GM12878 (cell line): Measurements from ENCODE around the gene ERN1. TPM values are rescaled to one million over a fixed set of nuclear protein-coding genes. Genes with fewer than 3 reads are reported as not detected.

Source experiments
- ATAC-seq: fragments of 200-7000 bp; cut with Tn5 transposase; 3 replicates; pipeline ENCODE4 v1.9.1; 2020; ENCODE audit warnings: mild to moderate bottlenecking, moderate library complexity
- BruUV-seq: library from RNA; stranded (reverse); fragments of 400-500 nt; replicated peaks from 2 replicates; lab custom pipeline; 2021; lab: Mats Ljungman, UMichigan
- CTCF ChIA-PET: fragments of 300-600 bp; sonication (Branson Sonifier 250); formaldehyde crosslinking; extraction: SDS; loops from one replicate; lab custom pipeline; 2021; ENCODE audit warnings: inconsistent platforms; lab: Yijun Ruan, JAX
- POLR2A ChIA-PET: fragments of 350-600 bp; formaldehyde crosslinking; extraction: SDS; loops from one replicate; lab custom pipeline; 2021; ENCODE audit warnings: inconsistent platforms; lab: Charles Lee
- RAD21 ChIA-PET: fragments of 300-600 bp; sonication (Branson Sonifier 250); formaldehyde crosslinking; loops from one replicate; lab custom pipeline; 2023; ENCODE audit warnings: antibody characterized with exemption; ENCODE audit not compliant: unreplicated experiment; lab: Charles Lee
- SMC1A ChIA-PET: fragments of 300-600 bp; sonication (Branson Sonifier 250); formaldehyde crosslinking; loops from one replicate; lab custom pipeline; 2023; ENCODE audit not compliant: unreplicated experiment, uncharacterized antibody; lab: Charles Lee
- DNase-seq: peaks from one replicate; pipeline ENCODE4 v3.0.0-alpha.2; 2011; ENCODE audit warnings: low read depth, low spot score
- FAIRE-seq: peaks from 3 replicates; lab custom pipeline; 2011; peaks lifted over from hg19 to GRCh38; lab: Jason Lieb, UNC
- H2AFZ ChIP-seq: 2 replicates; pipeline ENCODE4 v1.6.0; 2011; ENCODE audit warnings: low read depth, low read length, control low read depth; ENCODE audit not compliant: control insufficient read depth
- H3K27ac ChIP-seq: 2 replicates; pipeline ENCODE4 v1.5.1; 2011; ENCODE audit warnings: control low read depth; ENCODE audit not compliant: control insufficient read depth, insufficient read depth
- H3K27me3 ChIP-seq, 2 experiments: replicated peaks in 1 of 2; 2 replicates each; pipeline versions ENCODE4 v1.6.0 to v1.6.1; 2011; ENCODE audit warnings: low read length in 1 of 2; ENCODE audit not compliant: control insufficient read depth in 2 of 2, insufficient read depth in 2 of 2
- H3K36me3 ChIP-seq, 2 experiments: 2 replicates each; pipeline ENCODE4 v1.5.1; 2011; ENCODE audit warnings: low read length in 1 of 2; ENCODE audit not compliant: control insufficient read depth in 2 of 2, insufficient read depth in 2 of 2
- H3K4me1 ChIP-seq: 2 replicates; pipeline ENCODE4 v1.6.1; 2011; ENCODE audit warnings: mild to moderate bottlenecking, low read length, moderate library complexity, mixed read lengths; ENCODE audit not compliant: control insufficient read depth, insufficient read depth
- H3K4me2 ChIP-seq: 2 replicates; pipeline ENCODE4 v1.6.0; 2011; ENCODE audit warnings: control low read depth; ENCODE audit not compliant: control insufficient read depth, insufficient read depth
- H3K4me3 ChIP-seq: fragments of 200-600 bp; sonication (generic); 2 replicates; pipeline ENCODE4 v1.5.1; 2016
- H3K79me2 ChIP-seq: 2 replicates; pipeline ENCODE4 v1.6.0; 2011; ENCODE audit warnings: low read length; ENCODE audit not compliant: control insufficient read depth, insufficient read depth
- H3K9ac ChIP-seq: 2 replicates; pipeline ENCODE4 v1.8.0; 2011; ENCODE audit warnings: low read length, control low read depth, mixed read lengths; ENCODE audit not compliant: control insufficient read depth, insufficient read depth
- H3K9me3 ChIP-seq: replicated peaks from 3 replicates; pipeline ENCODE4 v1.5.1; 2011; ENCODE audit warnings: mild to moderate bottlenecking, low read length; ENCODE audit not compliant: control insufficient read depth, insufficient read depth
- H4K20me1 ChIP-seq: 2 replicates; pipeline ENCODE4 v1.6.0; 2011; ENCODE audit not compliant: control insufficient read depth, insufficient read depth
- BRCA1 ChIP-seq: IDR thresholded peaks from 2 replicates; pipeline ENCODE4 v1.6.1; 2011; ENCODE audit warnings: low read depth, low read length, improper control_type of control experiment
- EED ChIP-seq: sonication (generic); IDR thresholded peaks from 2 replicates; pipeline ENCODE4 v1.6.1; 2016; ENCODE audit warnings: antibody characterized with exemption, low read depth
- KDM1A ChIP-seq: fragments of 200-600 bp; sonication (generic); IDR thresholded peaks from 2 replicates; pipeline ENCODE4 v1.6.1; 2016; ENCODE audit warnings: borderline replicate concordance
- MEF2B ChIP-seq: fragments of 450-650 bp; IDR thresholded peaks from 2 replicates; pipeline ENCODE4 v1.6.1; 2018; ENCODE audit warnings: mild to moderate bottlenecking, moderate library complexity; ENCODE audit not compliant: partially characterized antibody, poor library complexity, severe bottlenecking
- MTA2 ChIP-seq: fragments of 450-650 bp; IDR thresholded peaks from 2 replicates; pipeline ENCODE4 v1.6.1; 2016; ENCODE audit warnings: low read depth, mild to moderate bottlenecking, moderate library complexity
- NR2C1 ChIP-seq: fragments of 450-650 bp; IDR thresholded peaks from 2 replicates; pipeline ENCODE4 v1.6.1; 2017; ENCODE audit warnings: antibody characterized with exemption, mild to moderate bottlenecking, moderate library complexity
- RAD51 ChIP-seq: fragments of 450-650 bp; IDR thresholded peaks from 2 replicates; pipeline ENCODE4 v1.6.1; 2016; ENCODE audit warnings: moderate library complexity, mild to moderate bottlenecking, inconsistent platforms
- RB1 ChIP-seq: fragments of 450-650 bp; formaldehyde crosslinking; IDR thresholded peaks from 2 replicates; pipeline ENCODE4 v1.6.1; 2017; ENCODE audit warnings: mild to moderate bottlenecking, borderline replicate concordance
- RCOR1 ChIP-seq: conservative IDR thresholded peaks from 2 replicates; pipeline ENCODE4 v1.6.1; 2012; ENCODE audit warnings: low read depth, low read length, improper control_type of control experiment
- RUNX3 ChIP-seq: IDR thresholded peaks from 2 replicates; pipeline ENCODE4 v1.6.1; 2012; ENCODE audit warnings: low read length, inconsistent platforms
- TCF12 ChIP-seq: IDR thresholded peaks from 2 replicates; pipeline ENCODE4 v1.6.1; 2011; ENCODE audit warnings: low read depth, mild to moderate bottlenecking, low read length
- ZNF207 ChIP-seq: fragments of 450-650 bp; IDR thresholded peaks from 2 replicates; pipeline ENCODE4 v1.6.1; 2014; ENCODE audit warnings: antibody characterized with exemption, mild to moderate bottlenecking, borderline replicate concordance
- WGBS: methylation state at CpG from one replicate; pipeline ENCODE4 v1.1.6; 2016; ENCODE audit warnings: low lambda C conversion rate; ENCODE audit not compliant: insufficient replicate concordance, insufficient coverage; ENCODE audit errors: missing lambda C conversion rate; 5-methylcytosine and 5-hydroxymethylcytosine counted together
- in situ Hi-C: fragments of 300-500 bp; cut with MboI; formaldehyde crosslinking; loops from 9 replicates; pipeline ENCODE4 v1.14.3; 2018; ENCODE audit warnings: mixed read lengths
- intact Hi-C: fragments of 100-400 bp; cut with micrococcal nuclease; formaldehyde crosslinking; loops from one replicate; pipeline ENCODE4 v1.14.2; 2022; ENCODE audit not compliant: unreplicated experiment
- polyA plus RNA-seq, 11 experiments: library from polyadenylated mRNA; depleted of rRNA in 4 of 11; unstranded in 6 of 11; stranded (reverse) in 5 of 11; fragments of >200 nt; fragmentation: Nextera tagmentation in 4 of 11; fragmentation: Illumina TruSeq in 1 of 11; extraction: Ambion mirVana in 4 of 11; extraction: Trizol in 1 of 11; gene quantifications; 1 replicate in 1 of 11; 2 replicates in 10 of 11; pipeline versions ENCODE4 v1.2.1 to v1.2.3, GENCODE V29; 2011 to 2016; ENCODE audit warnings: inconsistent platforms in 2 of 11, missing spikeins in 2 of 11, low read depth in 1 of 11
- total RNA-seq, 4 experiments: library from RNA; depleted of rRNA in 3 of 4; stranded (reverse); fragments of >200 nt in 3 of 4; fragmentation: Illumina TruSeq in 1 of 4; extraction: Trizol in 1 of 4; gene quantifications; 2 replicates each; pipeline versions ENCODE4 v1.2.1 to v1.2.3, GENCODE V29; 2013 to 2021
- TF ChIP-seq, protein P1 (sequence below): fragments of 450-650 bp; IDR thresholded peaks from 2 replicates; pipeline ENCODE4 v1.6.1; 2017; ENCODE audit warnings: mild to moderate bottlenecking, moderate library complexity
- TF ChIP-seq, protein P2 (sequence below): fragments of 450-650 bp; IDR thresholded peaks from 2 replicates; pipeline ENCODE4 v1.6.1; 2017; ENCODE audit warnings: mild to moderate bottlenecking
- TF ChIP-seq, protein P3 (sequence below): IDR thresholded peaks from 2 replicates; pipeline ENCODE4 v1.6.1; 2011; ENCODE audit warnings: borderline replicate concordance, low read depth, mild to moderate bottlenecking, moderate library complexity, mixed read lengths, low read length; ENCODE audit not compliant: insufficient read depth; ENCODE audit errors: extremely low read length
- TF ChIP-seq, protein P4 (sequence below): IDR thresholded peaks from 2 replicates; pipeline ENCODE4 v1.6.1; 2012; ENCODE audit warnings: low read depth, low read length, improper control_type of control experiment

Gene ERN1
- total and polyA plus RNA-seq, 10 of the 15 experiments (the other 5 are each of a cell fraction or from before 2014, with no cell fraction given) = 2.6 to 19.2 (median 7.6) TPM

DNA sequence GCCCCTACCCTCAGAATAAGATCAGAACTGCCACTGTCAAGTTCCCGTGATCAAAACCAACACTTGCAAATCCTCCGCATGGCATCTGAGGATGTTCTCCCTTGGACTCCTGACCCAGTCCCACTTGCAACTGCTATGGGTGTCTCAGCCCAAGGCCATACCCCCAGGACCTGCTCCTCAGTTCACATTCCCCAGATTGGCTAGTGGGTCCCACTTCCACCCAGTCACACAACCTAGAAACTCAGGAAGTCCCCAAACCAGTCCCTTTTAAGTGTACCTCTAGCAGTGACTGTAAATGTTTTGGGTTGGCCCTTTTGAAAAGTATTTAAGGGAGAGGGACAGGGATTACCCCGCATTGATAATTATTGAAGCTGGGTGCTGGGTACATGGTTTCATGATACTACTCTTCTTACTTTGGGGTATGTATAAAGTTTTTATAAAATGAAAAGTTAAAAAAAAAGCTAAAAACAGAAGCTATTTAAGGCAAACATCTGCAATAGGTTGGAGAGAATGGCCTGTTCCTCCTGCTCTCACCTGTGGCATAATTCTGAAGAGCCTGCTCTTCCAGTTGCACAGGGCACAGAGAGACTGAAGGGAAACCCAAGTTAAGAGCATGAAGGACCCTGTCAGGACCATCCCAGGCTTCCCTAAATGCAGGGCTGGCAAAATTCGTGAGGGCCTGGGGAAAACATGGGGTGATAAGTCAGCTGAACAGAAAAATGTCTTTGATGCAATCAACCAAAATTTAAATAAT lies 42.5 kb downstream of the ERN1 start:
- Histone ChIP-seq H3K4me3 (no peak overlapping the region), H3K27me3 (no peaks in the 10 kb centered on the region), H3K4me2 (no peak overlapping the region), H3K36me3 (no peaks in the 10 kb centered on the region), H3K27ac (no peak overlapping the region), H2AFZ (no peak overlapping the region), H3K9me3 (no peaks in the 10 kb centered on the region), H3K4me1 (peaks cover 27% of the 10 kb centered on the region), H4K20me1 (no peaks in the 10 kb centered on the region), H3K79me2 (peaks cover 2% of the 10 kb centered on the region), H3K9ac (no peak overlapping the region)
- 72% methylated on average over 4 of the region's 4 CpGs for WGBS
- RAD21 ChIA-PET = interaction anchor here (0.5 to 1.6 kb wide), 4 partner anchors 11 to 60 kb away, joined by 3 to 7 read pairs (median 3); no protein-coding TSS in a partner anchor
- in situ Hi-C loops (no loop called here), intact Hi-C loops (no loop called here)
- ATAC-seq (no peak), FAIRE-seq (no peak), DNase-seq (no peak)
- SMC1A ChIA-PET = interaction anchor here (1.4 to 3.5 kb wide), 4 partner anchors 12 to 46 kb away, joined by 3 to 41 read pairs (median 6); no protein-coding TSS in a partner anchor
- no TSS peak for BruUV-seq
- CTCF ChIA-PET = interaction anchor here (1.0 to 2.3 kb wide), 7 partner anchors 13 to 59 kb away, joined by 3 to 7 read pairs (median 3); no protein-coding TSS in a partner anchor
- POLR2A ChIA-PET = interaction anchor here (1.1 to 3.8 kb wide), 3 partner anchors 12 to 16 kb away, joined by 3 to 19 read pairs (median 3); no protein-coding TSS in a partner anchor
- TF ChIP-seq, protein P1, sequence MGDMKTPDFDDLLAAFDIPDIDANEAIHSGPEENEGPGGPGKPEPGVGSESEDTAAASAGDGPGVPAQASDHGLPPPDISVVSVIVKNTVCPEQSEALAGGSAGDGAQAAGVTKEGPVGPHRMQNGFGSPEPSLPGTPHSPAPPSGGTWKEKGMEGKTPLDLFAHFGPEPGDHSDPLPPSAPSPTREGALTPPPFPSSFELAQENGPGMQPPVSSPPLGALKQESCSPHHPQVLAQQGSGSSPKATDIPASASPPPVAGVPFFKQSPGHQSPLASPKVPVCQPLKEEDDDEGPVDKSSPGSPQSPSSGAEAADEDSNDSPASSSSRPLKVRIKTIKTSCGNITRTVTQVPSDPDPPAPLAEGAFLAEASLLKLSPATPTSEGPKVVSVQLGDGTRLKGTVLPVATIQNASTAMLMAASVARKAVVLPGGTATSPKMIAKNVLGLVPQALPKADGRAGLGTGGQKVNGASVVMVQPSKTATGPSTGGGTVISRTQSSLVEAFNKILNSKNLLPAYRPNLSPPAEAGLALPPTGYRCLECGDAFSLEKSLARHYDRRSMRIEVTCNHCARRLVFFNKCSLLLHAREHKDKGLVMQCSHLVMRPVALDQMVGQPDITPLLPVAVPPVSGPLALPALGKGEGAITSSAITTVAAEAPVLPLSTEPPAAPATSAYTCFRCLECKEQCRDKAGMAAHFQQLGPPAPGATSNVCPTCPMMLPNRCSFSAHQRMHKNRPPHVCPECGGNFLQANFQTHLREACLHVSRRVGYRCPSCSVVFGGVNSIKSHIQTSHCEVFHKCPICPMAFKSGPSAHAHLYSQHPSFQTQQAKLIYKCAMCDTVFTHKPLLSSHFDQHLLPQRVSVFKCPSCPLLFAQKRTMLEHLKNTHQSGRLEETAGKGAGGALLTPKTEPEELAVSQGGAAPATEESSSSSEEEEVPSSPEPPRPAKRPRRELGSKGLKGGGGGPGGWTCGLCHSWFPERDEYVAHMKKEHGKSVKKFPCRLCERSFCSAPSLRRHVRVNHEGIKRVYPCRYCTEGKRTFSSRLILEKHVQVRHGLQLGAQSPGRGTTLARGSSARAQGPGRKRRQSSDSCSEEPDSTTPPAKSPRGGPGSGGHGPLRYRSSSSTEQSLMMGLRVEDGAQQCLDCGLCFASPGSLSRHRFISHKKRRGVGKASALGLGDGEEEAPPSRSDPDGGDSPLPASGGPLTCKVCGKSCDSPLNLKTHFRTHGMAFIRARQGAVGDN = no peak
- TF ChIP-seq MTA2 (no peak), BRCA1 (no peak), RB1 (no peak), KDM1A (no peak), RAD51 (no peak), EED (no peak), RUNX3 (no peak), ZNF207 (no peak), RCOR1 (no peak), MEF2B (no peak), NR2C1 (no peak), TCF12 (no peak)
- TF ChIP-seq, protein P2, sequence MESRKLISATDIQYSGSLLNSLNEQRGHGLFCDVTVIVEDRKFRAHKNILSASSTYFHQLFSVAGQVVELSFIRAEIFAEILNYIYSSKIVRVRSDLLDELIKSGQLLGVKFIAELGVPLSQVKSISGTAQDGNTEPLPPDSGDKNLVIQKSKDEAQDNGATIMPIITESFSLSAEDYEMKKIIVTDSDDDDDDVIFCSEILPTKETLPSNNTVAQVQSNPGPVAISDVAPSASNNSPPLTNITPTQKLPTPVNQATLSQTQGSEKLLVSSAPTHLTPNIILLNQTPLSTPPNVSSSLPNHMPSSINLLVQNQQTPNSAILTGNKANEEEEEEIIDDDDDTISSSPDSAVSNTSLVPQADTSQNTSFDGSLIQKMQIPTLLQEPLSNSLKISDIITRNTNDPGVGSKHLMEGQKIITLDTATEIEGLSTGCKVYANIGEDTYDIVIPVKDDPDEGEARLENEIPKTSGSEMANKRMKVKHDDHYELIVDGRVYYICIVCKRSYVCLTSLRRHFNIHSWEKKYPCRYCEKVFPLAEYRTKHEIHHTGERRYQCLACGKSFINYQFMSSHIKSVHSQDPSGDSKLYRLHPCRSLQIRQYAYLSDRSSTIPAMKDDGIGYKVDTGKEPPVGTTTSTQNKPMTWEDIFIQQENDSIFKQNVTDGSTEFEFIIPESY = no peak
- TF ChIP-seq, protein P3, sequence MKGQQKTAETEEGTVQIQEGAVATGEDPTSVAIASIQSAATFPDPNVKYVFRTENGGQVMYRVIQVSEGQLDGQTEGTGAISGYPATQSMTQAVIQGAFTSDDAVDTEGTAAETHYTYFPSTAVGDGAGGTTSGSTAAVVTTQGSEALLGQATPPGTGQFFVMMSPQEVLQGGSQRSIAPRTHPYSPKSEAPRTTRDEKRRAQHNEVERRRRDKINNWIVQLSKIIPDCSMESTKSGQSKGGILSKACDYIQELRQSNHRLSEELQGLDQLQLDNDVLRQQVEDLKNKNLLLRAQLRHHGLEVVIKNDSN = no peak
- TF ChIP-seq, protein P4, sequence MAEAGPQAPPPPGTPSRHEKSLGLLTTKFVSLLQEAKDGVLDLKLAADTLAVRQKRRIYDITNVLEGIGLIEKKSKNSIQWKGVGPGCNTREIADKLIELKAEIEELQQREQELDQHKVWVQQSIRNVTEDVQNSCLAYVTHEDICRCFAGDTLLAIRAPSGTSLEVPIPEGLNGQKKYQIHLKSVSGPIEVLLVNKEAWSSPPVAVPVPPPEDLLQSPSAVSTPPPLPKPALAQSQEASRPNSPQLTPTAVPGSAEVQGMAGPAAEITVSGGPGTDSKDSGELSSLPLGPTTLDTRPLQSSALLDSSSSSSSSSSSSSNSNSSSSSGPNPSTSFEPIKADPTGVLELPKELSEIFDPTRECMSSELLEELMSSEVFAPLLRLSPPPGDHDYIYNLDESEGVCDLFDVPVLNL = no peak
